Neural cell (in vitro differentiated cells): ENCODE results near the gene DOK6.

Experiments used
- CTCF ChIP-seq: fragments of 450-650 bp; IDR thresholded peaks from 2 replicates; pipeline ENCODE4 v1.5.1; 2014; ENCODE audit warnings: antibody characterized with exemption, mild to moderate bottlenecking, moderate library complexity; ENCODE audit not compliant: poor library complexity, severe bottlenecking
- EP300 ChIP-seq: fragments of 450-650 bp; conservative IDR thresholded peaks from 2 replicates; pipeline ENCODE4 v1.6.1; 2014; ENCODE audit warnings: antibody characterized with exemption, mild to moderate bottlenecking, moderate library complexity; ENCODE audit not compliant: poor library complexity, severe bottlenecking
- EZH2 ChIP-seq: fragments of 200-600, 300-800 bp; shearing (Covaris generic), sonication (generic); IDR thresholded peaks from 2 replicates; pipeline ENCODE4 v1.6.1; 2014; ENCODE audit warnings: antibody characterized with exemption, low read length, borderline replicate concordance, mild to moderate bottlenecking; ENCODE audit not compliant: insufficient read depth, poor library complexity, severe bottlenecking
- POLR2AphosphoS5 ChIP-seq: IDR thresholded peaks from 2 replicates; pipeline ENCODE4 v1.6.1; 2012
- RAD21 ChIP-seq: fragments of 450-650 bp; conservative IDR thresholded peaks from 2 replicates; pipeline ENCODE4 v1.6.1; 2014; ENCODE audit warnings: antibody characterized with exemption, mild to moderate bottlenecking, moderate library complexity
- REST ChIP-seq: IDR thresholded peaks from 2 replicates; pipeline ENCODE4 v1.6.1; 2012; ENCODE audit warnings: borderline replicate concordance
- SMC3 ChIP-seq: fragments of 450-650 bp; conservative IDR thresholded peaks from 2 replicates; pipeline ENCODE4 v1.6.1; 2014; ENCODE audit warnings: antibody characterized with exemption, mild to moderate bottlenecking, moderate library complexity; ENCODE audit not compliant: poor library complexity

GRCh38 chr18:69492861-69493260 lies 92.2 kb downstream of the DOK6 start:
- no peak for TF ChIP-seq SMC3
- no peak for TF ChIP-seq CTCF
- no peak for TF ChIP-seq EZH2
- TF ChIP-seq EP300: no peak
- no peak for TF ChIP-seq REST
- TF ChIP-seq RAD21: no peak
- TF ChIP-seq POLR2AphosphoS5: no peak
